ENCODE measurements around the gene CCP110. TPM values are rescaled to one million over a fixed set of nuclear protein-coding genes. Genes with fewer than 3 reads are reported as not detected.

Gene CCP110, protein sequence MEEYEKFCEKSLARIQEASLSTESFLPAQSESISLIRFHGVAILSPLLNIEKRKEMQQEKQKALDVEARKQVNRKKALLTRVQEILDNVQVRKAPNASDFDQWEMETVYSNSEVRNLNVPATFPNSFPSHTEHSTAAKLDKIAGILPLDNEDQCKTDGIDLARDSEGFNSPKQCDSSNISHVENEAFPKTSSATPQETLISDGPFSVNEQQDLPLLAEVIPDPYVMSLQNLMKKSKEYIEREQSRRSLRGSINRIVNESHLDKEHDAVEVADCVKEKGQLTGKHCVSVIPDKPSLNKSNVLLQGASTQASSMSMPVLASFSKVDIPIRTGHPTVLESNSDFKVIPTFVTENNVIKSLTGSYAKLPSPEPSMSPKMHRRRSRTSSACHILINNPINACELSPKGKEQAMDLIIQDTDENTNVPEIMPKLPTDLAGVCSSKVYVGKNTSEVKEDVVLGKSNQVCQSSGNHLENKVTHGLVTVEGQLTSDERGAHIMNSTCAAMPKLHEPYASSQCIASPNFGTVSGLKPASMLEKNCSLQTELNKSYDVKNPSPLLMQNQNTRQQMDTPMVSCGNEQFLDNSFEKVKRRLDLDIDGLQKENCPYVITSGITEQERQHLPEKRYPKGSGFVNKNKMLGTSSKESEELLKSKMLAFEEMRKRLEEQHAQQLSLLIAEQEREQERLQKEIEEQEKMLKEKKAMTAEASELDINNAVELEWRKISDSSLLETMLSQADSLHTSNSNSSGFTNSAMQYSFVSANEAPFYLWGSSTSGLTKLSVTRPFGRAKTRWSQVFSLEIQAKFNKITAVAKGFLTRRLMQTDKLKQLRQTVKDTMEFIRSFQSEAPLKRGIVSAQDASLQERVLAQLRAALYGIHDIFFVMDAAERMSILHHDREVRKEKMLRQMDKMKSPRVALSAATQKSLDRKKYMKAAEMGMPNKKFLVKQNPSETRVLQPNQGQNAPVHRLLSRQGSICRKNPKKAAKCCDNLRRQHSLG
- 10 to 100 TPM; 14.1 to 18.0 (median 17.5) TPM for total RNA-seq
- 18.0 TPM for total RNA-seq (2013)

DNA sequence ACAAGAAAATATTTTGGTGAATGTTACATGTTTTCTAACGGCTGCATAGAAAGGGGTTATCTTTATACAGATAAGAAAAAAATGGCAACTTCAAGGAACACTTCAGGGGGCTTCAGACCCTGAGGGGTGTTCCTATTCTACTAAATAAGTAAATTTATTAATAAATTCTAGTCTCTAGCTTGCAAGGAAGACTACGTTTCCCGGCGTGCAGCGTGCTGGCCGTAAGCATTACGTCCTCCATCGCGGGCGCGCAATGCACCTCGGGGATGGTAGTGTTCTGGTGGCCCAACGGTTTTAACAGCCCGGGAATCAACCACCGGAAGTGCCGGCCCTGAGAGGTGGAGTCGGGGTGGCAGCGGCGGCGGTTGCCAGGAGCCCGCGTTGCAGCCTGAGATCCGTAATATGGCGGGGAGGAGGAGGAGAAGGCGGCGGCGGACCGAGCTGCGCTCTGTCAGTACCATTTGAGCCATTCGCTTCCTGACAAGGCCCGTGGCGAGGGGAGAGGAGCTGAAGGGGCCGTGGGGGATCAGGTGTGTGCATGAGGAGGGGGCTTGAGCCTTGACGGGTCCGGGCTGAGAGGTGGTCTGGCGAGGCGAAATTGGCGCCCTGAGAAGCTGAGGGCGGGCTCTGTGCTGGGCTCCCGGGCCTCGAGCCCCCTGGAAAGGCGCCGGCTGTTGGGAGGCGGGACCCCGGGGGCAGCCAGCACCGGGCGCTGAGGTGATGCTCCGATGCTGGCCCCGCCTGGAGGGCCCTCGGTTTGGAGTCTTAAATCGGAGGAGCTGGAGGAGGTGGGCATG is at the start of gene CCP110:
Gene CCP110 (plus strand): TSS at position 384 of the 797 bp plus-strand sequence. CDS start 3,940 bp downstream, outside the sequence.
- Histone ChIP-seq H3K4me1 (ENCODE audit: control insufficient read depth, insufficient read depth, low read length) (peaks cover 33% of the 10 kb centered on the region), H3K36me3 (ENCODE audit: control insufficient read depth, insufficient read depth, low read length) (peaks cover 7% of the 10 kb centered on the region), H3K27ac (ENCODE audit: low read length) (peak within 1 kb of the TSS; percentile 45), H3K4me3 (ENCODE audit: low read length) (peak within 1 kb of the TSS; percentile 83), H3K9me3 (ENCODE audit: control insufficient read depth, insufficient read depth, low read length) (no peaks in the 10 kb centered on the region), H3K27me3 (ENCODE audit: control insufficient read depth, insufficient read depth, low read length) (no peaks in the 10 kb centered on the region)
- Mint-ChIP-seq H3K9me3 (no peaks in the 10 kb centered on the region), H3K27ac (peak within 1 kb of the TSS; percentile 88 to 94), H3K27me3 (ENCODE audit: low read depth in 2 of 2) (no peaks in the 10 kb centered on the region), H3K4me3 (peak within 1 kb of the TSS; percentile 99), H3K36me3 (peaks cover 6% of the 10 kb centered on the region), H3K4me1 (peaks cover 47 to 55% of the 10 kb centered on the region in 2 donors)
- TF ChIP-seq, protein P1, sequence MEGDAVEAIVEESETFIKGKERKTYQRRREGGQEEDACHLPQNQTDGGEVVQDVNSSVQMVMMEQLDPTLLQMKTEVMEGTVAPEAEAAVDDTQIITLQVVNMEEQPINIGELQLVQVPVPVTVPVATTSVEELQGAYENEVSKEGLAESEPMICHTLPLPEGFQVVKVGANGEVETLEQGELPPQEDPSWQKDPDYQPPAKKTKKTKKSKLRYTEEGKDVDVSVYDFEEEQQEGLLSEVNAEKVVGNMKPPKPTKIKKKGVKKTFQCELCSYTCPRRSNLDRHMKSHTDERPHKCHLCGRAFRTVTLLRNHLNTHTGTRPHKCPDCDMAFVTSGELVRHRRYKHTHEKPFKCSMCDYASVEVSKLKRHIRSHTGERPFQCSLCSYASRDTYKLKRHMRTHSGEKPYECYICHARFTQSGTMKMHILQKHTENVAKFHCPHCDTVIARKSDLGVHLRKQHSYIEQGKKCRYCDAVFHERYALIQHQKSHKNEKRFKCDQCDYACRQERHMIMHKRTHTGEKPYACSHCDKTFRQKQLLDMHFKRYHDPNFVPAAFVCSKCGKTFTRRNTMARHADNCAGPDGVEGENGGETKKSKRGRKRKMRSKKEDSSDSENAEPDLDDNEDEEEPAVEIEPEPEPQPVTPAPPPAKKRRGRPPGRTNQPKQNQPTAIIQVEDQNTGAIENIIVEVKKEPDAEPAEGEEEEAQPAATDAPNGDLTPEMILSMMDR (IDR thresholded peaks at IDR 0.05) = no peak
- ATAC-seq (peak; percentile 81 to 93 (median 86)), DNase-seq (peak; percentile 85 to 96)
- under 1% methylated on average over 51 of the region's 51 CpGs for WGBS (ENCODE audit: insufficient coverage)
- intact Hi-C loops (cut with micrococcal nuclease) = loop anchor here (1.0 kb wide), 1 partner anchor 32 kb away; the partner anchor contains the start of gene VPS35L

DNA sequence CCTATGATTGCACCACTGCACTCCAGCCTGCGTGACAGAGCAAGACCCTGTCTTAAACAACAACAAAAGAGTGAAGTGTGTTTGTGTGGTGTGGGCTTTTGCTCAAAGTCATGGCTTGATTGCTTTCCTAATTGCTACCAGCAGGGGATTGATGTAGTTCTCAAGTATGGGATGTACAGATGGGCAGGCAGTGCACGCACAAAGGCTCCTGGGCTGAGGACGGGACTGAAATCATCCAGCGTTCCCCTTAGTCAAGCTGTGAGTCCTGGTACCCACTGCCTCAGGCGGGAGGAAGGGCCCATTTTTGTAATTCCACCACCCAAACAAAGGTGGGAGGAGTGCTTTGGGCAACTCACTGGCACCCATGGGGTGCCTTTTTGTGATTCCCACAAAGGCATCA is 49.1 kb upstream of the CCP110 start:
- intact Hi-C loops (cut with micrococcal nuclease) = no loop called here
- peaks cover 0 to 8% of the 10 kb centered on the region in 2 donors for H3K27me3 Mint-ChIP-seq (ENCODE audit: low read depth in 2 of 2)
- H3K36me3 ChIP-seq (ENCODE audit: control insufficient read depth, insufficient read depth, low read length) = no peaks in the 10 kb centered on the region
- no peak overlapping the region for H3K4me3 ChIP-seq (ENCODE audit: low read length)
- H3K36me3 Mint-ChIP-seq = no peaks in the 10 kb centered on the region
- TF ChIP-seq, protein P1 (IDR thresholded peaks at IDR 0.05) = no peak
- no peak for ATAC-seq
- no peaks in the 10 kb centered on the region for H3K27me3 ChIP-seq (ENCODE audit: control insufficient read depth, insufficient read depth, low read length)
- H3K4me3 Mint-ChIP-seq = no peak overlapping the region
- H3K4me1 ChIP-seq (ENCODE audit: control insufficient read depth, insufficient read depth, low read length) = no peaks in the 10 kb centered on the region
- DNase-seq = no peak
- H3K4me1 Mint-ChIP-seq = no peaks in the 10 kb centered on the region
- no peak overlapping the region for H3K27ac ChIP-seq (ENCODE audit: low read length)
- no peaks in the 10 kb centered on the region for H3K9me3 Mint-ChIP-seq
- no peaks in the 10 kb centered on the region for H3K9me3 ChIP-seq (ENCODE audit: control insufficient read depth, insufficient read depth, low read length)
- 87% methylated on average over 5 of the region's 5 CpGs for WGBS (ENCODE audit: insufficient coverage)
- H3K27ac Mint-ChIP-seq = no peak overlapping the region

GRCh38 chr16:19478505-19478904 is 45.2 kb upstream of the CCP110 start:
- no peak overlapping the region for H3K27ac Mint-ChIP-seq
- no peak overlapping the region for H3K4me3 ChIP-seq (ENCODE audit: low read length)
- no peaks in the 10 kb centered on the region for H3K4me1 Mint-ChIP-seq
- ATAC-seq = no peak
- H3K27me3 Mint-ChIP-seq (ENCODE audit: low read depth in 2 of 2) = peaks cover 0 to 8% of the 10 kb centered on the region in 2 donors
- intact Hi-C loops (cut with micrococcal nuclease) = no loop called here
- H3K36me3 Mint-ChIP-seq = no peaks in the 10 kb centered on the region
- H3K36me3 ChIP-seq (ENCODE audit: control insufficient read depth, insufficient read depth, low read length) = no peaks in the 10 kb centered on the region
- TF ChIP-seq, protein P1 (IDR thresholded peaks at IDR 0.05) = no peak
- H3K27ac ChIP-seq (ENCODE audit: low read length) = no peak overlapping the region
- no peaks in the 10 kb centered on the region for H3K27me3 ChIP-seq (ENCODE audit: control insufficient read depth, insufficient read depth, low read length)
- H3K9me3 Mint-ChIP-seq = no peaks in the 10 kb centered on the region
- no peak overlapping the region for H3K4me3 Mint-ChIP-seq
- WGBS (ENCODE audit: insufficient coverage) = 95% methylated on average over 1 of the region's 1 CpG
- H3K4me1 ChIP-seq (ENCODE audit: control insufficient read depth, insufficient read depth, low read length) = no peaks in the 10 kb centered on the region
- no peaks in the 10 kb centered on the region for H3K9me3 ChIP-seq (ENCODE audit: control insufficient read depth, insufficient read depth, low read length)
- no peak for DNase-seq

Data from natural killer cell (primary cell).